Stimulated activated CD8-positive, alpha-beta memory T cell treated with anti-CD3 and anti-CD28 coated beads, Interleukin-12 subunit alpha, Interleukin-12 subunit beta, amount 100 ng/mL, for 1 hour (primary cell): Measurements from ENCODE around the gene CRACR2B.

Experiments used
- DNase-seq: peaks from one replicate; pipeline ENCODE4 v3.0.0-alpha.2; 2020; ENCODE audit warnings: low read depth

Gene CRACR2B

GRCh38 chr11:811446-812245 is 16.1 kb upstream of the CRACR2B start:
- DNase-seq = no peak

- DNase-seq = no peak
Measured at GRCh38 chr11:812390-812789, 15.3 kb upstream of the CRACR2B start.

DNA sequence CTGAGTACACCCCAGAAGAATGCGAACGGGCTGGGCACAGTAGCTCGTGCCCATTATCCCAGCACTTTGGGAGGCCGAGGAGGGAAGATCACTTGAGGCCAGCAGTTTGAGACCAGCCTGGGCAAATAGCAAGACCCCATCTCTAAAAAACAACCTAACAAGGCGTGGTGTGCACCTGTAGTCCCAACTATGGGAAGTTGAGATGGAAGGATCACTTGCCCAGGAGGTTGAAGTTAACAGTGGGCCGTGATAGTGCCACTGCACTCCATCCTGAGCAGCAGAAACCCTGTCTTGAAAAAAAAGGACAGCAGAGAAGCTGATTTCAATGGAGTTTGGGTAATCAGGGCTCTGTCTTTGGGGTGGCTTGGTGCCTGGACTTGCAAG is 14.7 kb upstream of the CRACR2B start:
- no peak for DNase-seq

DNA sequence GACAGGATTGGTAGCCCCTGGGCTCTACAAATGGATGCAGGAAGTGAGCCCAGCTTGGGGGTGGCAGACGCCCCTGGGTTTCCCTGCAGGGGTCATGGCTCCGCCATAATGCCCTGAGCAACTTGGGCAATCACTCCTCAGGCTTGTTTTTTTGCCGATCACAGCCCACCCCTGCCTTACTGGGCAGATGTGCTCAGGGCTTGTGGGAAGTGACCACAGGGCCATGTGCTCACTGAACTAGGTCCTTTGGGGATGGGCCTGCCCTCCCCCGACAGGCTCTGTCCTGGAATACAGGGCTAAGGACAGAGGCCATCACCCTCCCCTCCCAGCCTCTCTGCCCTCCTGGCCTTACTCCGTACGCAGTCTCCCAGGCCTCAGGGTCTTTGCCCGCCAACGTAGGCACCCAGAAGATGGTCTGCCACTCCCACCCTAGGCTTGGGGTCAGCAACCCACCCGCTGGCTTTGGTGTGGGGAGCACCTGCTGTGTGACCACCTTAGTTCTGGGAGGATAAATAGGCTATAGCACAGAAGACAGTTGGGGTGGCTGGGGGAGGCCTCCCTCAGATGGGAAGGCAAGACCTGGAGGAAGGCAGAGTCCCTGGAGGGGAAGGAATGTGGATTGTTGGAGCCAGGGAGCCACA is 14.1 kb upstream of the CRACR2B start:
- no peak for DNase-seq

DNA sequence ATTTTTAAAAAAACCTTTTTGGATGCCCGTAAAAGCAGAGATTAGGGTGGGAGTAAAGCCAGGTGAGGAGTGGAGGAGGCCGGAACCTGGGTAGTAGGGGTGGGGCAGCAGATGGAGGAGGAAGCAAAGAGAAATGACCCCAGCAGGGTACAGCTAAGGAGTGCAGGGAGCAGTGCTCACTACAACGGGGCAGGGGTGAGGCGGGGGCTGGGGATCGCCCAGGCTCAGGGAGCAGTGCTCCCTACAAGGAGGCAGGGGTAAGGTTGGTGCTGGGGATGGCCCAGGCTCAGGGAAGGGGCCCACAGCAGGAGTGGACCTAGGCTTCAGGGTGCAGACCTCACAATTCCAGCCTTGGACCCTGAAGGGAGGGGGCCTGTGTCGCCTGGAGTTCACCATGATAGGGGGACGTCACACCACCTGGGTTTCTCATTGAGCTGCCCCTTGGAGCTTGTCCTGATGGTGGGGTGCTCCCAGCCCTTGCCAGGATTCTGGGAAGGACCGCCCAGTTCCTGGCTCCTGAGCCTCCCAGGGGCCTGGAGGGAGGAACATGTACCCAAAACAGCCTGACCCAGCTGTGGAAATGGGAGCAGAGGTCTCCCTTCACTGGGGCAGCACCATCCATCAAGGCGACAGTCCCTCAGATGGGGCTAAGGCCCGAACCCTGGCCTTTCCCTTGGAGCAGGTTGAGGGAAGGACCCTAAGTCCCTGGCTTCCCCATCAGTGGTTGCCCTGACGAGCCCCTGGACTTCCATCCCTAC is 11.9 kb upstream of the CRACR2B start:
- no peak for DNase-seq

GRCh38 chr11:816433-816779 is 11.3 kb upstream of the CRACR2B start:
- DNase-seq = no peak

- no peak for DNase-seq
Measured at GRCh38 chr11:818396-819128, 9.2 kb upstream of the CRACR2B start, which contains the start of gene PNPLA2. TSS of gene PNPLA2 (plus strand) at chr11:818914. CDS start at chr11:819719, 805 bp downstream.

GRCh38 chr11:819129-819931 is 8.4 kb upstream of the CRACR2B start:
- DNase-seq = peak; percentile 87

GRCh38 chr11:819943-820649 is 7.6 kb upstream of the CRACR2B start:
- DNase-seq = peak; percentile 91

- DNase-seq = no peak
Measured at GRCh38 chr11:820655-821511, 6.8 kb upstream of the CRACR2B start.

DNA sequence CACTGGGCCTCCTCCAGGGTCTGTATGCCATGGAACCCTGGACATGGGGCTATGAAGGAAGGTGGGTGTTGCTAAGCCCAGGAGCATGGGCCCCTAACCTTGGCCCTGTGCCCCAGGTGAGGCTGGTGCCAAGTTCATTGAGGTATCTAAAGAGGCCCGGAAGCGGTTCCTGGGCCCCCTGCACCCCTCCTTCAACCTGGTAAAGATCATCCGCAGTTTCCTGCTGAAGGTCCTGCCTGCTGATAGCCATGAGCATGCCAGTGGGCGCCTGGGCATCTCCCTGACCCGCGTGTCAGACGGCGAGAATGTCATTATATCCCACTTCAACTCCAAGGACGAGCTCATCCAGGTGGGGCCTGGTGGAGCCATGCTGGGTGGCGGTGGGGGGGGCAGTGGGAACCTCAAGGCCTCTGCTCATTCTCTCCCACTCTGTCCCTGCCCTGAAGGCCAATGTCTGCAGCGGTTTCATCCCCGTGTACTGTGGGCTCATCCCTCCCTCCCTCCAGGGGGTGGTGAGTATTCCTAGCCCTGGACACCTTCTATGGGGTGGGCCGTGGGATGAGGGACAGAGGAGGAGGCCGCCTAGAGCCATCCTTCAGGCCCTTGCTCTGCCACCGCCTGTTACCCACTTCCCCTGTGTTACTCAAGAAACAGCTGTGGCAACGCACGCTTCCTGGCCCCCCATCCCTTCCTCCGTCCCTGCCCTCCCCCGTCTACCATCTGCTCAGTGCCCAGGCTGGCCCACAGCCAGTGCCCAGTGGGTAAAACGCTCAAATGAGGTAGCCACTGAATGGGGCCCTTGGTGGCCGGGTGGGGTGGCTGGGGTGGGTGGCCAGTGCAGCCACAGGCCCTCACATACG is 6.0 kb upstream of the CRACR2B start:
- no peak for DNase-seq

- no peak for DNase-seq
Measured at GRCh38 chr11:823441-824291, 4.1 kb upstream of the CRACR2B start.

GRCh38 chr11:824292-824880 is 3.3 kb upstream of the CRACR2B start:
- no peak for DNase-seq

DNA sequence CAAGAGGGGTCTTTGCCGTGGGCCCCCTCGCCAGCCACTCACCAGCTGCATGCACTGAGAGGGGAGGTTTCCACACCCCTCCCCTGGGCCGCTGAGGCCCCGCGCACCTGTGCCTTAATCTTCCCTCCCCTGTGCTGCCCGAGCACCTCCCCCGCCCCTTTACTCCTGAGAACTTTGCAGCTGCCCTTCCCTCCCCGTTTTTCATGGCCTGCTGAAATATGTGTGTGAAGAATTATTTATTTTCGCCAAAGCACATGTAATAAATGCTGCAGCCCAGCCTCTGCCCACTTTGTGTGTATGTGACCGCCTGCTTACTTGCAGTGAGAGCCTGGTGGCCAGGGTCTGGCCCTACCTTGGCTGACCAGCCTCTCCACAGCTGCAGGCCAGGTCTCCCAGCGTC is 2.8 kb upstream of the CRACR2B start:
- DNase-seq = no peak

- no peak for DNase-seq
Measured at GRCh38 chr11:825366-826226, 2.1 kb upstream of the CRACR2B start.

GRCh38 chr11:826227-826621 is 1.5 kb upstream of the CRACR2B start:
- no peak for DNase-seq

DNA sequence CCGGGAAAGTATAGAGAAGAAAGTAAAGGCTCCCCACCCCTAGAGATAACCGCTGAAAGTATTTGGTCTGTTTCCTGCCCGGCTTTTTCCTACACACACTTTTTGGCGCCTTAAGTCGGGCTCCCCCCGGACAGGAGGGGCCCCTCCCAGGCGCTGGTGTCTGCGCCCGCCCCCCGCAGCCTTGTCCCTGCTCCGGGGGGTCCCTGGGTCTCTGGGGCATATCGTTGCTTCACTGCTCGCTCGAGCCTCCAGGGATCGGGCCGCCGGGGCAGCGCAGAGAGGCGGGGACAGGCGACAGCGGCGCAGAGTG is 928 bp upstream of the CRACR2B start:
- DNase-seq = no peak
